ENCODE results near the gene GRIA1. TPM values are rescaled to one million over a fixed set of nuclear protein-coding genes. Genes with fewer than 3 reads are reported as not detected.

Gene GRIA1
- total and polyA plus RNA-seq, 2 of the 4 experiments (the other 2 are of a cell fraction), result 0.48 to 1.3 TPM

GRCh38 chr5:153584960-153585359 lies 94.5 kb downstream of the GRIA1 start:
- no TSS peak for BruUV-seq (replicated peaks)
- no peak overlapping the region for H3K27ac ChIP-seq (ENCODE audit: insufficient read depth, low read length)
- H2AK9ac ChIP-seq (replicated peaks; ENCODE audit: low read depth, low read length, poor library complexity), result no peak overlapping the region
- H3K23ac ChIP-seq (ENCODE audit: low read depth, low read length), result no peak overlapping the region
- no peak overlapping the region for H3K4me2 ChIP-seq (ENCODE audit: low read depth, low read length)
- WGBS, 2 experiments (ENCODE audit: extremely low coverage in 2 of 2, insufficient read length in 1 of 2), result no CpG with 5 or more reads among the region's 3 CpGs
- no peaks in the 10 kb centered on the region for H3K9me3 ChIP-seq (ENCODE audit: control insufficient read depth, insufficient read depth, low read length)
- ATAC-seq (ENCODE audit: low read depth), result no peak; the same call in 1 of the 2 replicates
- TF ChIP-seq CEBPB (IDR thresholded peaks at IDR 0.05; ENCODE audit: low read depth, low read length) (no peak), RCOR1 (IDR thresholded peaks at IDR 0.05; ENCODE audit: insufficient replicate concordance, low read length) (no peak), RFX5 (IDR thresholded peaks at IDR 0.05; ENCODE audit: low read depth, low read length) (no peak), CHD1 (IDR thresholded peaks at IDR 0.05; ENCODE audit: low read depth, low read length) (no peak), ELK1 (IDR thresholded peaks at IDR 0.05; ENCODE audit: borderline replicate concordance, low read depth, low read length) (no peak), FOS (IDR thresholded peaks at IDR 0.05; ENCODE audit: low read depth, low read length) (no peak), POLR2A (IDR thresholded peaks at IDR 0.05; ENCODE audit: low read depth, low read length) (no peak), RAD21 (IDR thresholded peaks at IDR 0.05; ENCODE audit: low read length) (no peak), MXI1 (IDR thresholded peaks at IDR 0.05; ENCODE audit: borderline replicate concordance, low read depth, low read length) (no peak), MAZ (IDR thresholded peaks at IDR 0.05; ENCODE audit: borderline replicate concordance, low read depth, low read length) (no peak), USF2 (IDR thresholded peaks at IDR 0.05; ENCODE audit: low read depth, low read length) (no peak), SMC3 (IDR thresholded peaks at IDR 0.05; ENCODE audit: low read depth, low read length) (no peak), MAFK (IDR thresholded peaks at IDR 0.05; ENCODE audit: low read depth, low read length) (no peak), CTCF (conservative IDR thresholded peaks at IDR 0.05; ENCODE audit: low read depth, low read length) (no peak), NFE2L2 (IDR thresholded peaks at IDR 0.05; ENCODE audit: low read depth, low read length) (no peak), BHLHE40 (IDR thresholded peaks at IDR 0.05; ENCODE audit: low read depth, low read length) (no peak)
- H3K9ac ChIP-seq (ENCODE audit: low read depth, low read length), result no peak overlapping the region
- no peak for DNase-seq
- no peak overlapping the region for H3K56ac ChIP-seq (ENCODE audit: extremely low read depth, insufficient read depth, low read length)
- no peaks in the 10 kb centered on the region for H3K36me3 ChIP-seq (ENCODE audit: control insufficient read depth, insufficient read depth, low read length)
- H2BK20ac ChIP-seq (ENCODE audit: low read depth, low read length), result no peak overlapping the region
- in situ Hi-C loops (cut with MboI; ENCODE audit: low sequenced_read_pairs) (no loop called here), intact Hi-C loops (cut with micrococcal nuclease) (no loop called here), dilution Hi-C loops (cut with HindIII; ENCODE audit: low sequenced_read_pairs, unreplicated experiment) (no loop called here)
- no peaks in the 10 kb centered on the region for H3K27me3 ChIP-seq (ENCODE audit: control insufficient read depth, insufficient read depth, low read length)
- no peak overlapping the region for H2BK15ac ChIP-seq (ENCODE audit: low read depth, low read length)
- no peak overlapping the region for H3K4ac ChIP-seq (ENCODE audit: low read depth, low read length)
- H3K18ac ChIP-seq (ENCODE audit: low read depth, low read length), result no peak overlapping the region
- no peaks in the 10 kb centered on the region for H3K9me1 ChIP-seq (ENCODE audit: insufficient read depth, low read length)
- no peak overlapping the region for H4K8ac ChIP-seq (ENCODE audit: low read depth in 2 of 2, low read length in 2 of 2)
- CTCF ChIA-PET, result interaction anchor here (0.6 to 0.7 kb wide), 2 partner anchors 29 to 611 kb away, joined by 3 to 5 read pairs; no protein-coding TSS in a partner anchor
- H3K79me1 ChIP-seq (ENCODE audit: low read depth in 1 of 2, low read length in 2 of 2), result no peaks in the 10 kb centered on the region
- H4K91ac ChIP-seq (ENCODE audit: insufficient read depth, low read depth, low read length), result no peak overlapping the region
- H3K4me3 ChIP-seq (ENCODE audit: insufficient read depth, low read depth, low read length), result no peak overlapping the region
- no peak overlapping the region for H2BK120ac ChIP-seq (ENCODE audit: low read depth, low read length)
- POLR2A ChIA-PET (ENCODE audit: unreplicated experiment), result no interaction called here
- H3K4me1 ChIP-seq (ENCODE audit: control insufficient read depth, insufficient read depth, low read length), result peaks cover 2% of the 10 kb centered on the region; the same call in 1 of the 2 replicates
- no peaks in the 10 kb centered on the region for H4K20me1 ChIP-seq (ENCODE audit: insufficient read depth, low read length)
- no peak overlapping the region for H3K14ac ChIP-seq (replicated peaks; ENCODE audit: low read depth, low read length)
- no peak overlapping the region for H2AFZ ChIP-seq (replicated peaks; ENCODE audit: low read length, poor library complexity)
- no peak overlapping the region for H2AK5ac ChIP-seq (ENCODE audit: low read depth, low read length)
- no peak overlapping the region for H4K5ac ChIP-seq (ENCODE audit: low read depth, low read length)
- H2BK5ac ChIP-seq (ENCODE audit: low read depth, low read length, poor library complexity, severe bottlenecking), result no peak overlapping the region
